Iris pigment epithelial cell (primary cell): ENCODE results near the gene AKT1.
A peak's percentile ranks its signal among the peaks of the same experiment; 100 is the strongest.
"Not testable (repeated sequence)": the region's sequence is repeated elsewhere in the genome, so short reads cannot be mapped to it uniquely, and the experiment has no call there.

Experiments
- DNase-seq: peaks from one replicate; pipeline ENCODE4 v3.0.0-alpha.2; 2011; ENCODE audit warnings: low read depth

AKT1 gene

DNA sequence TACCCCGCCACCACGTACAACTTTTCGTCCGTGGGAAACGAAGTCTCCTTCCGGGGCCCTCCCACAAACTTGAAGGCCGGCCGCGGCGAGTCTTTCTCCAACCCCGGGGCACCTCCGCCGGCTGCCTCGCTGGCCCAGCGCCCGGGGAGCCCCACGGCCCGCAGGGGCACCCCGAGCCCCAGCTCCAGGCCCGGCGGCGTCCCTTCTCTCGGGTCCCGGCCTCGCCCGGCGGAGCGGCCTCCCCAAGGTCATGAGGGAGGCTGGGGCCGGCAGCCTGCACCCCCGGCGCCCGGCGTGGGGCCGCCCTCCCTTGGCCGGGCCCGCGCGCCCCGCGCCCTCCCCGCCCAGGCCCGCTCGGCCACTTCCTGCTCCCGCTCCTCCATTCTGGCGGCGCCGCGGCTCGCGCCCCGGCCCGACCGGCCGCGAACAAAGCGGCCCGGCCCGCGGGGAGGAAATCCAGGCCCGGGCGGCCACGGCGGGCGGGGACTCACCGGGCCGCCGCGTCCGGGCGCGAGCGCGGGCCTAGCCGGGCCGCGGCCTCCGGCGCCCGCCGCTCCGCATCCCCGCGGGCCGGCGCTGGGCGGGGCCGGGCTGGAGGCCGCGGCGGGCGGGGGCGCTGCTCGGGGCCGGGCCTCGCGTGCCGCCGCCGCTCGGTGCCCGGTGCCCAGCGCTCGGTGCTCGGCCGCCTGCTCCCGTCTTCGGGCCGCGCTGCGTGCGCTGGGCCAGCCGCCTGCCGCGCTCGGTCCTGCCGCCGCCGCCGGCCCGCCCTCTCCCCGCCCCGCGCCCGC, at the start of gene AKT1:
Gene AKT1 (minus strand): TSS at position 756 of the 788 bp plus-strand sequence. CDS start 3,105 bp downstream, outside the sequence.
- peak; percentile 29 for DNase-seq

DNA sequence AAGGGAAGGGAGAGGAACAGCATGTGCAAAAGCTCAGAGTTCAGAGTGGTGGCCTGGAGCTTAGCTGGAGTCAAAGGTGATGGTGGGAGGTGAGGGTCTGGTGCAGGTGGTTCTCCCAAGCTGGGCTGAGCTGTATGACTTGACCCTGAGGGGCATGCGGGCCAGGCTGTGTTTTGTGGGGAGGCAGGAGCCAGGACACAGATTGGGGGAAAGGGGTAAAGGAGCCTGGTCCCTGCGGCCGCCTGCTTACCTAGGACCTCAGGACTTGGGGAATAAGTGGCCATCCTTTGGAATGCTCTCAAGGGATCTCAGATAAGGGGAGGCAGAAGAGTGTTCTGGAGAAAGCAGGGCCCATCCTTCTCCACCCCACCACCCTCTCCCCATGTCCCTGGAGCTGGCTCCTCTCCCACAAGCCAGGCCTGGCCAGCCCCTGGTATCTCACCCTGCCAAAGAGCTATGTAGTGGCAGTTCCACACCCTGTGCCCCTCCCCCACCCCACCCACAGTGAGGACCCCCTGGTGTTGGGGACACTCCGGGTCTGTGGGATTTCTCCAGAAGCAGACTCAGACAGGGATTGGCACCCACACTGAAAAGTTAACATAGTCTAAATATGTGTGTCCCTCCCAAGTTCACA, 49.6 kb upstream of the AKT1 start:
- no peak for DNase-seq

DNA sequence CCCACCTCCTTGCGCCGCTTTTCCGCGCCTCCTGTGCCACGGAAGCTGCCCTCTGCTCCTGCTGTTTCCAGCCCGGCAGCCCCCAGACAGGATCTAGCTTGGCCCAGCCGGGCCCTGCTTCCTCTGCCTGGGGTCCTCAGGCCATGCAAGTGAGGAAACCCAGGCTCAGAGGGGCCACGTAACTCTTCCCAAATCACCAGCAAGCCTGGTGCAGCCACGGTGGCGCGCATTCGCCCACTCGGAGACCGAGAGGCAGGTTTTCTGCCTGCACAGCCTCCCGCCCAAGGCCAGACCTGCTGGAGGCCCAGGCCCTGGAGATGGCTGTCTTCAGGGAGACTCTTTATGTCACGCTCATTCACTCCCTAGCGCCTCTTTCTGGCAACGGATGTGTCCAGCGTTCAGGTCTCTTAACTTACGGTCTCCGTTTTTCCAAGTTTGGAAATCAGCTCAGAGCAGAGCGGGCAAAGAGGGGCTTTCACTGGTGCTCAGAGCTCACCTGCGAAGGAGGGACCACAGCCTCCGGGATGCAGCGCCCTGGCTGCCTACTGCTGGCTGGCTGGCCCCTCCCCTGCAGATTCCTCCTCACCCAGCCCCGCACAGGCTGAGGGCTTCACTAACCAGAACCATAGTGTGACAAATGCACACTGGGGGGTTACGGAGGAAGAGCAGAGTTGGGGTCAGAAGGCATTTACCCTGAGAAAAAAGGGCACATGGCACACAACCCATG, 48.9 kb upstream of the AKT1 start:
- DNase-seq = no peak

DNA sequence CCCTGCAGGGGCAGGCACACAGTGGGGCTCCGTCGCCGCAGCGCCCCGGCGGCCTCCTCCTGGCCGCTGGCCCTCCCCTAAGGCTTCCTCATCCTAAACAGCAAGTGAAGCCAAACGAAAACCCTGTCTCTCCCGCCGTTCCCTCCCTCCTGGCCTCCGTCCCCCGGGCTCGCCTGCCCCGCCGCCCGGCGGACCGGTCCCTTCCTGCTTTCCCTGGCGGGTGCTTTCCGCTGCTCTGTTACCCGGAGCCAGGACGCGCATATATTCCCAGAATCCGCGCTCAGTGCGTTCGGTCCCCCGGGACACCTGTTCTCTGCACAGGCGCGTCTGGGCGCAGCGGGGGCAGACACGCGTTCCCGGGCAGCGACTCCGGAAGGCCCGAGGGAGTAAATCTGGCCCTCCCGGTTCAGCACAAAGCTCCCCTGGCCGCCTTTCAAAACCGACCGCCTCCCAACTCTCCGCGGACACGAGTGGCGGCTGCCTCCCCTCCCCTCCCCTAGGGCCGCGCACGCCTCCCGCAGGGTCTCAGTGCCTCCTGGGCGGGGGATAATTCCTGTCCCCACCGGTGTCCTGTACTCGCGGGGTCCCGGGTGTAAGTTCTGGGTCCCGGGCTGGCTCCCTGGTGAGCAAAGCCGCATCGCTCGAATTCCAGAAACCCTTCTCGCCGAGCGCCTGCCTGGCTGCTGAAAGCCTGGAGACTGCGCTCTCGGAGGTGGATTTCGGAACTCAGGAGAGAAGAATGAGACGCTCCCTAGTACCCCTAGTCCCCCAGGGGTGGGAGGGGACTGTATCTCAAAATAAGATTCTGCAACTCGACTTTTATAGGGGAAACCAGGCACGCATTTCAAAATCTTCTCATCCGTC, 48.1 kb upstream of the AKT1 start:
- DNase-seq = peak; percentile 21

DNA sequence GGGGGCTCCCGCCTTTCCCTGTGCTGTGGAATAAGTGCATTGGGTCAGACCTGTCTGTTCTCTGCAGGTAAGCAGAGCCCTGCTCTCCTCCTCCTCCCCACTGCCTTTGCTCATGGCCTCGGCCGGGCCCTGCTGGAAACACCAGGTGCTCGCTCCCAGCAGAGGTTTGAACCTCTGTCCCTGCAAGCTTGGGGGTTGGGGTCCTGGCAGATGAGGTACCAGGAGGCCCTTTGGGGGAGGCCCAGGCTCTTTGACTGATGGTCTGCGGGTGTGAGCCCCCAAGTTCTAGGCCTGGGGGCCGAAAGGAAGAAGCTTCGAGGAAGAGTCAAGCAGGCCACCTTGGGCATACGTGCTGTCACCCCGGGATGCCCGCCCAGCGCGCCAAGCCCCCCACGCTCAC, 47.5 kb upstream of the AKT1 start:
- DNase-seq = no peak

DNA sequence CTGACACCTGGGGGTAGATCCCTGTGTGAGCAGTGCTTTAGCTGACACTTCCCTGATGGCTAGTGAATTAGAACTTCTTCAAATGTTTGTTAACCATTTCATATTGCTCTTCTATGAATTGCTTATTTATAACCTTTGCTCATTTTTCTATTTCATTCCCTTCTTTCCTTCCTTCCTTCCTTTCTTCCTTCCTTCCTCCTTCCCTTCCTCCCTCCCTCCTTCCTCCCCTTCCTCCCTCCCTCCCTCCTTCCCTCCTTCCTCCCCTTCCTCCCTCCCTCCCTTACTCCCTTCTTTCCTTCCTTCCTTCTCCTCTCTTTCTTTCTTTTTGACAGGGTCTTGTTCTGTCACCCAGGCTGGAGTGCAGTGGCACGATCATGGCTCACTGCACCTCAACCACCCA, 46.2 kb upstream of the AKT1 start:
- no peak for DNase-seq

DNA sequence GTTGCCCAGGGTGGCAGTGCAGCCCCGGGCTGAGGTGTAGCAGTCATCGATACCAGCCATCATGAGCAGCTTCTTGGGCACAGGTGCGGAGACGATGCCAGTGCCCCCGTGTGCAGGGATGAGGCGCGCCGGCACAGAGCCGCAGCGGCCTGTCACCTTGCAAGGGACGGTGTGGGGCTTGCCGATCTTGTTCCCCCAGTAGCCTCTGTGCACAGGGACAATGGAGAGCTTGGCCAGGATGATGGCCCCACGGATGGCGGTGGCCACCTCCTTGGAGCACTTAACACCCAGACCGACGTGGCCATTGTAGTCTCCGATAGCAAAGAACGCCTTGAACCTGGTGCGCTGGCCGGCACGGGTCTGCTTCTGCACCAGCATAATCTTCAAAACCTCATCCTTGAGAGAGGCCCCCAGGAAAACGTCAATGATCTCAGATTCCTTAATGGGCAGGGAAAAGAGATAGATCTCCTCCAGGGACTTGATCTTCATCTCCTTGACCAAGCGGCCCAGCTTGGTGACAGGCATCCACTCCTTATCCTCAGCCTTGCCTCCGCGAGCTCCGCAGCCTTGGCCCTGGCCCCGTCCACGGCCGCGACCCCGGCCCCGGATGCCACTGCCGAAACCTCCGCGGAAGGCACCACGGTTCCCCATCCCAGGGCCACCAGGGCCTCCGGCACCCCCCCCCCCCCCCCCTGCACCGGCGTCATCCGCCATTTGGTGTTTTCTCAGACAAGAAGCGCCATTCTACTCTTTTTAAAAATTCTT, 40.8 kb upstream of the AKT1 start:
- DNase-seq = not testable (repeated sequence)

DNA sequence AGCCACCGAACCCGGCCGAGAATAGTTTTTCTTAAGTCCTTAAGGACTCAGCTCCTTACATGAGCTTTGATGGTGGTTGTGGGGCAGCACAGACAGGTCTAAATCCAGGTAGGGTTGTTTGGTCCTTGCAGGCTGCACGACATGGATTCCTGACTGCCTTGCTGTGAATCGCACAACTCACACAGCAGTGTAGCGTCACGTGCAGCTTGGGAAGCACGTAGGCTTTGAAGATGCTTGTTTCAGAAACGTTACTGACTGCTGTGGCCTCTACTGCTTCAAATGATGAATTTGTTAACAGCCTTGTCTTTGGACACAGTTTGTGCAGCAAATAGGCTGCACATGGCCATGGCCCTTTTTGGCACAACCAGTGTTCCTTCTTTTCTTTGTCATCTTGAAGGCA, 35.2 kb upstream of the AKT1 start:
- DNase-seq = no peak

DNA sequence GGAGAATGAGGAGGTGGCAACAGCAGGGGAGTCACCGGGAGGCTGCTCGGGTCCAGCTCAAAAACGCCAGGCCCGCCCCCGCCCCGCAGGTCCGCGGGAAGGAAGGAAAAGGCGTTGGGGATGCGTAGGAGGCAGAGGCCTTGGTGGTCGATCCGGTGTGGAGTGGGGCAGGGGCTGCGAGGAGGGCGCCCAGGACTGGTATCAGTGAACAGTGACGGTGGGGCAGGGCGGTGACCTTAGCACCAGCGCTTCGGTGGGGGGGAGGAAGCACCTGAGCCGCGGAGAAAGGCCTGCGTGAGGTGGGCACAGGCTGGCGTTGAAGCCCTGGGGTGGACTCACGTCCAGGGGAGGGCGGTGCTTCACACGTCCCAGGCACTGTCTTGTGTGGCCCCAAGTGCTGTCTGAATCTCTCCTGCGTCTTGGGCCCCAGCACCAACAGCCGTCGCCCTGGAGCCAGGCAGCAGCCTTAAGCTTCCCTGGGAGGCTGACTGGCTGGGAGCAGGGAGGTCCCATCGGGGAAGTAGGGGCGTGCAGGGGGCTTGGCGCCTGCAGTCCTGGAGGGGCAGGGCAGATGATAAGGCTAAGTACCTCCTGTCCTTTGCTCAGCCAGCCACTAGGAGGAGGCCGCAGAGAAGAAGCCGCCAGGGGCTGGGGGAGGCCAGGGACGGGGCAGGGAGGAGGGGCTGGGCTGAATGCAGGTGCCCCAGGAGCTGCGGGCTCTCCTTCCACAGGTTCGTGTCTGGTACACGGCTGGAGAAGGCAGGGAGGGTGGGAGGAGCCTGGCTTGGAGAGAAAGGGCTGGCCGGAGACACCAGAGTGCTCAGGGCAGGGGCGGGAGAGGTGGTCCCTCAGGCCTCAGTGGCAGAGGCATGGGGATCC, 31.9 kb upstream of the AKT1 start:
- peak; percentile 54 for DNase-seq

DNA sequence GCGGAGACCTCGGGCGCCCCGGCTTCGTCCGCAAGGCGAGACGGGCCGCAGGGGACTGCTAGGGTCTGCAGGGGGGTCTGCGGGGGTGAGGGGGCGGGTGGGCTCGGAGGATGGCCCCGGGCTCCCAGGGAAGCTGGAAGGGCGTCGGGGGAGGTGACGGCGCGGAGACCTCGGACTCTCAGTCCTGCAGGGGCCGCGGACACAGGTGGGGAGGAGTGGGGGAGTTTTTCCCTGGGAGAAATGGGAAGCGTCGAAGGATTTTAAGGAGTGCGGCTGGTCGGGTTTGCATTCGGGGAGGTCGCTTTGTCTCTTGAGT, 31.3 kb upstream of the AKT1 start:
- DNase-seq = no peak

DNA sequence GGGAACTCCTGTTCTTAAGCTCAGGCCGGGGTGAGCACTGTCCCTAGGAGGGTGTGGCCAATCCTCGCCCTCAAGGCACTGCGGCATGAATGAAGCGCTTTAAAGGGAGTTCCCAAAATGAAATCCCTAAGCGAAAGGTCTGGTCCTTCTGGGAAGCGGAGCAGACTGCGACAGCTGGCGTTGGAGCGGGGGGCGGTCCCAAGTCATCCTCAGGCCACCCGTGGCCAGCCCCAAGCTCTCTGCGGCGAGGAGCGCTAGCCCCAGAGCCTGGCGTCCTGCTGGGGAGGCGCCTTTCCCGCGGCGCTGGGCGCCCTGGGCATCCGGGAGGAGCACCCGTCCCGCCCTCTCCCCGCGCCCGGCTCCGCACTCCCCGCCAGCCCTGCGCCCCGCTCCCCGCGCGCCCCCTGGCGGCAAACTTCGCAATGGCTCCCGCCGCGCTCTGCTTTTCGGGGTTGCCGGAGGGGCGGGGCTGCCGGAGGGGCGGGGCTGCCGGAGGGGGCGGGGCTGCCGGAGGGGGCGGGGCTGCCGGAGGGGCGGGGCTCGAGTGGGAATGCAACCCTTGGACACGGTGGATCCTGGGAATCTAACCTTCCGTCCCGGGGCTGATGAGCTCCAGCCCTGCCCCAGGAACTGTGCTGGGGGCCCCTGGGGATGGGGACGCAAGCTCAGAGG, 30.8 kb upstream of the AKT1 start:
- DNase-seq = peak; percentile 68

DNA sequence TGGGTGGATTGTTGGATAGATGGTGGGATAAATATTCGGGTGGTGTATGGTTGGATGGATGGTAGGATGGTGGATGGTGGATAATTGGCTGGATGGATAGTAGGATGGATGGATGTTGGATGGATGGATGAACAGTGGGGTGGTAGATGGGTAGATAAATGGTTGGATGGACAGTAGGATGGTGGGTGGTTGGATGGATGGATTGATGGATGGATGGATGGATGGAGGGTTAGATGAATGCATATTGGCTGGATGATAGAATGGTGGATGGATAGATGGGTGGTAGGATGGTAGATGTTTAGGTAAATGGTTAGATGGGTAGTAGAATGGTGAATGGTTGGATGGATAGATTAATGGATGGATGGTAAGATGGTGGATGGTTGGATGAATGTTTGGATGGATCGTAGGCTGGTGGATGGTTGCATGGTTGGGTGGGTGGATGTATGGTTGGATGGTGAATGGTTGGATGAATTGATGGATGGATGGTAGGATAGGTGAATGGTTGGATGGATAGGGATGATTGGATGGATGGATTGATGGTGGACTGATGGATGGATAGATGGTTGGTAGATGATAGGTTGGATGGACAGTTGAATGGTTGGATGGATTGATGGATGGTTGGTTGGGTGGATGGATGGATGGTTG, 28.9 kb upstream of the AKT1 start:
- no peak for DNase-seq

DNA sequence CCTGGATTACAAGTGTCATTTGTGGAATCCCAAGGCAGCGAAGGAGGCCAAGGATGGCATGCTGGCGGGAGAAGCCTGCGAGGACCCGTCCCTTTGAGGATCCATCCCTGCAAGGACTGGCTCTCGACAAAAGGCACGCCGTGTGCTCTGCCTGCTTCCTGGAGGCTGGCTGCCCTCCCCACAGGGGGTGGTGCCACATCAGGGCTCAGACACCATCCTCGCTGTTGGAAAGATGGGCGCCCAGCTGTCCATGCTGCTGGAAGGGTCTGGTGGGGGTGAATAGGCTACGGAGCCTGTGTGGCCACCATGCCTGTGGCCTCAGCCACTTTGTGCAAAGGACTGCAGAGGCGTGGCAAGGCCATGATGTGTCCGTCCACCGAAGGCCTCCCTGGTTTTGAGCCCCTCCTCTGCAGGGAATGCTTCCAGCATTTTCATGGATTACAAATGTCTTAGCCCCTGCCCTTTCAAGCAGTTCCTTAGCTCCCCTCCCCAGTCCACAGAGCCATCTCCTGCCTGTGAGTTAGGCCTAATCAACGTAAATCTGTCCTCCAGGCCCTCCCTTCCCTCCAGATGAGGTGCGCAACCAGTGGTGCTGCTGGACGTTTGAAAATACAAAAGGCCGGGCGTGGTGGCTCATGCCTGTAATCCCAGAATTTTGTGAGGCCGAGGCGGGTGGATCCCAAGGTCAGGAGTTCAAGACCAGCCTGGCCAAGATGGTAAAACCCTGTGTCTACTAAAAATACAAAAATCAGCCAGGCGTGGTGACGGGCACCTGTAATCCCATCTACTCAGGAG, 27.5 kb upstream of the AKT1 start:
- DNase-seq = no peak

DNA sequence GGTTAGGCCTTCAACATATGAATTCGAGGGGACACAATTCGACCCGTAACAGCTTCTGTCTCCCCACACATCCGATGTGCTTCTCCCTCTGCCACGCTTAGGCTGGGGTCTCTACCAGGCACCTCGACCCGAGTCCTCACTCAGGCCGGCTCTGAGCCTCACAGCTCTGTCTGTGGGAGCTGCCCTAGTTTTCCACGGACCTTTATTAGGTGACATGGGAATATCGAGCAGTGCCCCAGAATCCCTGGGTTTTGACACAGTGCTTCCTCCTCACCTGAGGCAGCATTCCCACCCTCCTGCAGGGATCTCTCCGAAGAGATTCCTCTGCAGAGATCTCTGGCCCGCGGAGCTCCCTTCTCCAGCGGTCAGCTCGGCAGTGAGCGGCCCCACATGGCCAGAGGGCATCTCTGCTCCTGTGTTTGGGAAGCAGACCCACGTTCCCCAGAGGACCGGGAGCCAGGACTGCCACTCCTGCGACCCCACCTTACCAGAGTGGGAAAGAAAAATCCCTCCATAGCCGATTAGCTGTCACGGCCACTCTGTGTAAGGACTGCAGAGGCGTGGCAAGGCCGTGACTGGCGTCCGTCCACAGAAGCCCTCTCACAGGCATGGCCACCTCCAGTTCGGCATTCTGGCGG, 26.5 kb upstream of the AKT1 start:
- no peak for DNase-seq

DNA sequence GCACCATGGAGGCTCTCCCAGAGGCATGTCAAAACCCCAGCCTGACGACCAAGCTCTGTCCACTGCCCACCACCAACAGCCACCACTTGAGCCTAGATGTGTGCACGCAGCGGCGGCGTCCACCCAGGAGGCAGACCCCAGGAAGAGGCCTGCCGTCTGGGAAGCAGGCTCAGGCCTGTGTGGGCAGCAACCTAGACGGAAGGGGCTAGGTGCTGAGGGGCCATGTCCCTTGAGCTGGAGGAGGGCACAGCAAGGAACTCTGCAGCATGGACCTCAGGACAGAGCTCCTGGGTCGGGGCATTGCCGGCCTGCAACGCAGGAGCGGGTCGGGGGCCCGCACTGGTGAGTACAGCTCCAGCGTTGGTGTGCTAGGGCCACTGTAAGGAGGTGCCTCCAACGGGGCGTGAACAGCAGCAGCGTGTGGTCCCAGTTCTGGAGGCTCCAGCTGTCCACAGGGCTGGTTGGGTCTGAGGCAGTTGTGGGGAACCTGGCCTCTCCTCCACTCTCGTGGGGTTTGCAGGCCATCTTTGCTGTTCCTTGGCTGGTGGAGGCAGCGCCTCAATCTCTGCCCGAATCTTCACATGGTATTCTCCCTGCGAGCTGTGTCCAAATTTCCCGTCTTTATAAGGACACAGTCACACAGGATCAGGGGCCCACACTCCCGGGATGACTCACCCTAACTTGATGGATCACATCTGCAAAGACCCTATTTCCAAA, 25.8 kb upstream of the AKT1 start:
- no peak for DNase-seq

DNA sequence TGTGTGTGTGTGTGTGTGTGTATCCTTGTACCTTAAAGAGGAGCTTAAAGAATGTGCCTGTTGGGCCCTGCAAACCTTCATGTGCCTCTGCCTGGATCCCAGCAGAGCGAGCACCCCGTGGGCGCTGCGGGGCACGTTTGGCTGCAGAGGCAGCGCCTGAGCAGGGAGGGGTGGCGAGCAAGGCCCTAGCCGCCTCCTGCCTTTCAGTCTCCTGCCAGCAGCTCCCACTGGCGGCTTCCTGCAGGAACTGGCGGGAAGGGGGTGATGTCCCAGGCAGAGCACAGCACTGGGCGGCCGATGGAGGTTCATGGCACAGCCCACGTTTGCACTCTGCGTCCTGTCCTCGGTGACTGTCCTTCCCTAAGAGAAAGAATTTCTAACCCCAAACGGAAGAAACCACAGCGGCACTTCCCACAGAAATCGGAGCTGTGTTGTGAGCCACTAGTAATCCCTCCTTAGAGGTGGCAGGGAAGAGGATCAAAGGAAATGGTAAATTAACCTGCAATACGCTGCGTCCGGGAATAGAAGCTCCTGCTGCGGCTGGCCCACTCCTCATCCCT, 25.2 kb upstream of the AKT1 start:
- peak; percentile 75 for DNase-seq

DNA sequence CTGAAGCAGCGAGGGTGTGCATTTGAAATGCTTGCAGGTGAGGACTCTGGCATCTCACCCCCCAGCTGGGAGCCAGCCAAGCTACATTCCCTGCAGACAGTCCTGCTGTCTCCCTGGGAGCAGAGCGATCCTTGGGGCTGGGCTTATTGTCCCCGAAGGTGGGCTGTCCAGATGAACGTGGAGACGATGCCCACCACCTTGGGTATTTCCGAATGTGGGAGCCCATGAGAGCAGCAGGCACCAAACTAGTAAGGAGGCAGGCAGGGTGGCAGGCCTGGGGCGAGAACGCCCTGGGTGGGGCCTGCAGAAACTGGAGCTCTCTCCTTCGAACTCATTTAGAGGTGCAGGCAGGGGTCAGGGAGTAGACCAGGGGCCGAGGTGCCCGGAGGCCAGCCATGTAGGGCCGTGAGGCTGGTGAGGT, 23.8 kb upstream of the AKT1 start:
- DNase-seq = no peak
